ENCODE results near the gene ADGRL3. TPM values are rescaled to one million over a fixed set of nuclear protein-coding genes. Genes with fewer than 3 reads are reported as not detected.
"Not testable (repeated sequence)": the region's sequence is repeated elsewhere in the genome, so short reads cannot be mapped to it uniquely, and the experiment has no call there.

ADGRL3 gene
- polyA plus RNA-seq, 4 donors: 24.3 to 28.6 (median 27.0) TPM

GRCh38 chr4:61336488-61336887, 136.4 kb downstream of the ADGRL3 start:
- DNase-seq (ENCODE audit: low read depth in 4 of 4, low spot score in 3 of 4): no peak

- DNase-seq (ENCODE audit: low read depth in 4 of 4, low spot score in 3 of 4): no peak
Measured at GRCh38 chr4:61336916-61337315, 136.8 kb downstream of the ADGRL3 start.

DNA sequence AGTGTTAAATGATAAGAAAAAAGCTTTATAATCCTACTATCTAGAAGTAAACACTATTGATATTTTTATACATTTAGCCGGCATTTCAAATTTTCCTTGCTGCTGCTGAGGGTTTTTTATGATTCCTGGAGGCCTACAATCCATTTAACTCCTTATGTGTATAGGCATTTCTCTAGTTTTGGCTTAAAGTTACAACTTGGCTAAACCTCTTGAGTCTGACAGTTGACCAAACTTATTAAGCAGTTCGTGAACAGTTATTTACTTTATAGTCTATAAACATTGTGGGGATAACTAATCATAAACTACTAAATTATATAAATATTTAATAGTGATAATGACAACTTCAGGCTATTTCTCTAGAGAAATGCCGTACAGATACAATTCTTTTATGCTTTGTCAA, 141.9 kb downstream of the ADGRL3 start:
- DNase-seq (ENCODE audit: low read depth in 4 of 4, low spot score in 3 of 4): no peak

DNA sequence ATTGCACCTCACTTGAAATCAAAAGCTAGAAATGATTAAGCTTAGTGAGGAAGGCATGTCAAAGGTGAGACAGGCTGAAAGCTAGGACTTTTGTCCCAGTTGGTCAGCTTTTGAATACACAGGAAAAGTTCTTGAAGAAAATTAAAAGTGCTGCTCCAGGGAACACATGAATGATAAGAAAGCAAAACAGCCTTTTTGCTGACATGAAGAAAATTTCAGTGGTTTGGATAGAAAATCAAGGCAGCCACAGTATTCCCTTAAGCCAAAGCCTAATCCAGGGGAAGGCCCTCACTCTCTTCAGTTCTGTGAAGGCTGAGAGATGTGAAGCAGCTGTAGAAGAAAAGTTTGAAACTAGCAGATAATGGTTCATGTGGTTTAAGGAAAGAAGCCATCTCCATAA, 150.8 kb downstream of the ADGRL3 start:
- no peak for DNase-seq (ENCODE audit: low read depth in 4 of 4, low spot score in 3 of 4)

GRCh38 chr4:61356696-61357095, 156.6 kb downstream of the ADGRL3 start:
- DNase-seq (ENCODE audit: low read depth in 4 of 4, low spot score in 3 of 4): no peak

- DNase-seq (ENCODE audit: low read depth in 4 of 4, low spot score in 3 of 4): no peak
Measured at GRCh38 chr4:61359301-61359700, 159.2 kb downstream of the ADGRL3 start.

- not testable (repeated sequence) for DNase-seq (ENCODE audit: low read depth in 4 of 4, low spot score in 3 of 4)
Measured at GRCh38 chr4:61372817-61373216, 172.7 kb downstream of the ADGRL3 start.

- no peak for DNase-seq (ENCODE audit: low read depth in 4 of 4, low spot score in 3 of 4)
Measured at GRCh38 chr4:61373901-61374440, 173.8 kb downstream of the ADGRL3 start.

DNA sequence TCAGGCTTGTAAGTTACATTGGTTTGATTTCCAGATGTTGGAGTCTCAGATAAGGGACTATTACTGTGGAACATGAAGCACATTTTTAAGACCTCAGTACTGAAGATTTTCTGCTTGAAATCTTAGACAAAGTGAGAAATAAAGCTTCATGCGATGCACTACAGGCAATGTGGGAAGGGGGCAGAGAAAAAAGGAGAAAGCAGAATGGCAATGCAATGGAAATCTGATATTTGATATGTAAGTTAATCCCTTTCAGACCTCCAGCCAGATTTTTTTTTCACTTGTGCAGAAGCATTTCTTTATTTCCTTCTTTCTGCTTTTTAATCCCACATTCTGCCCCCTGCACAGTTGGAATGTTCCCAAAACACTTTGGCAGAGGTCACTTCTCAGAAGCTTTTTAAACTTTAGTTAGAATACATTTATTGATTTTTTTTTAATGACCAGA, 174.3 kb downstream of the ADGRL3 start:
- no peak for DNase-seq (ENCODE audit: low read depth in 4 of 4, low spot score in 3 of 4)

- DNase-seq (ENCODE audit: low read depth in 4 of 4, low spot score in 3 of 4): no peak
Measured at GRCh38 chr4:61375301-61375700, 175.2 kb downstream of the ADGRL3 start.

- DNase-seq (ENCODE audit: low read depth in 4 of 4, low spot score in 3 of 4): no peak
Measured at GRCh38 chr4:61376301-61376700, 176.2 kb downstream of the ADGRL3 start.

DNA sequence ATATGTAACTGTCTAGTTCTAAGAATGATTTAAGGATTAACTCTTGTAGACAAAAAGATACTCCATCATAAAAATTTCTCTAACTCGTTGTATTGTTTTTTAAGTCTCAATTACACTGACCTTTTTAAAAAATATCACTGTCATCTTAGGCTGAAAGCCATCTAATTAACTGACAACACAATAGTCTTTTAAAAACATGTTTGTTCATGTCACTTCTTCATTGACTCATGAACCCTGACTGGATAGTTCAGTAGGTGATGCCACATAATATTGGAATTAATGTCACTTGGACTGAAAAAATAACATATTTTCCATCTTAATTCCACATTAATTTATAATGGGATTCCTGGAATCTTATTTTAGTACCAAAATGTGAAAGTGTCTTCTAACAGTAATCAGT, 179.3 kb downstream of the ADGRL3 start:
- DNase-seq (ENCODE audit: low read depth in 4 of 4, low spot score in 3 of 4): no peak

GRCh38 chr4:61380865-61381264, 180.7 kb downstream of the ADGRL3 start:
- no peak for DNase-seq (ENCODE audit: low read depth in 4 of 4, low spot score in 3 of 4)

- DNase-seq (ENCODE audit: low read depth in 4 of 4, low spot score in 3 of 4): no peak
Measured at GRCh38 chr4:61385256-61385655, 185.1 kb downstream of the ADGRL3 start.

DNA sequence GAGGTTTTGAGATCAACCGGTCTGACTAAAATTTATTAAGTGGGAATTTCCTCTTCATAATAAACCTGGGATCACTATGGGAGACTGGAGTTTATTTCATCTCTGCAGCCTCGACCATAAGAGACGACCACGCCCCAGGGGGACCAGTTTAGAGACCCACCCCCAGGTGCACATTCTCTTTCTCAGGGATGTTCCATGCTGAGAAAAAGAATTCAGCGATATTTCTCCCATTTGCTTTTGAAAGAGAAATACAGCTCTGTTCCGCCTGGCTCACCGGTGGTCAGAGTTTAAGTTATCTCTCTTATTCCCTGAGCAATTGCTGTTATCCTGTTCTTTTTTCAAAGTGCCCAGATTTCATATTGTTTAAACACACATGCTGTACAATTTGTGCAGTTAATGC, 187.2 kb downstream of the ADGRL3 start:
- DNase-seq (ENCODE audit: low read depth in 4 of 4, low spot score in 3 of 4): not testable (repeated sequence)

DNA sequence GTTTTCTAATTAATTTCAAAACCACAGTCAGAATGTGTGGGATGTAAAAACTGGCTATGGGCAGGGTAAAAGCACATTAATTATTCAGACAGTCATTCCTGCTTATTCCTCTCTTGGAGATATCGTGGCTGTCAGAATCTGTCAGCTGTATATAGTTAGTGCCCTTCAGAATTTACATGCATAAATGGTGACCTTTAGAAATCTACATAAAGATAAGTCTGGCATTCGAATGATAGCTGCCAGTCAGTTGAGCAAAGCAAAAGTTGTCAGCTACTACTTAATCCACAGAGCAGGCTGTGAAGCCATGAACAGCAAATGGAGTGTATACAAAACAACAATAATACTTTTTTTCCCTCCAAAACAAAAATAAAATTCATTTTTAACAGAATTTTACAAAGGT, 189.5 kb downstream of the ADGRL3 start:
- no peak for DNase-seq (ENCODE audit: low read depth in 4 of 4, low spot score in 3 of 4)

DNA sequence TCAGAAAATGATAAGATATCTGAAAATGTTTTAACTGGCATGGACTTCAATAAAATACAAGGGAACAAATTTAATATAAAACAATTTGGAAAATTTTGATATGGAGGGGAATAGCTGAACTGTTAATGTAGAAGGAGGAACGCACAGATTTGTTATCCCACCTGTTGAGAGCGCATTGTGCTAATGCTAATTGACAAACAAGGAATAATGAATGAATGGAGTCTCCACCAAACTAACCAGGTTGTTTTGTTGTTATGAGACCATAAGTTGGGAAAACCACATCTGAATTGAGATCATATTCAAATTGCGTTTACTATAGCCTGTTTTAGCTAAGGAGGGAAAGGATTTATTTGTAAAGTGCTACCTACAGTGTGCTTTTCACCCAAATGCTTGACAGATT, 195.6 kb downstream of the ADGRL3 start:
- DNase-seq (ENCODE audit: low read depth in 4 of 4, low spot score in 3 of 4): no peak

DNA sequence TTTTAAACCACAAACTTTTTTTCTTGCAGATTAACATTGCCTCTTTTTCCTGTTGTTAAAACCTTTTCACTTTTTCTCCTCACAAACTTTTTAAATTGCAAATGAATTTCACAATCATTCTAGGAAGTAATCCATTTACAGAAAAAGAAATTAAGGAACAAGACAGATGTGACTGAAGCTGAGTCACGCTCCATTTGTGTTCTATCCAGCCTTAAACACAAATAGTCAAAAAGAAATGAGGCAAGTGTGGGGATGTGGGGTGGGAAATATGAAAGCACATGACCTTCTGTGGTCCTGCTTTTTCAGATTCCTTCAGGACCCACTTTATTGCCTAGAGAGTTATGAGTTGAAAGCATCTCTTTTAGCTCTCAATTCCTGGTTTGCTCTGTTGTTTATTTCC, 197.0 kb downstream of the ADGRL3 start:
- DNase-seq (ENCODE audit: low read depth in 4 of 4, low spot score in 3 of 4): no peak

DNA sequence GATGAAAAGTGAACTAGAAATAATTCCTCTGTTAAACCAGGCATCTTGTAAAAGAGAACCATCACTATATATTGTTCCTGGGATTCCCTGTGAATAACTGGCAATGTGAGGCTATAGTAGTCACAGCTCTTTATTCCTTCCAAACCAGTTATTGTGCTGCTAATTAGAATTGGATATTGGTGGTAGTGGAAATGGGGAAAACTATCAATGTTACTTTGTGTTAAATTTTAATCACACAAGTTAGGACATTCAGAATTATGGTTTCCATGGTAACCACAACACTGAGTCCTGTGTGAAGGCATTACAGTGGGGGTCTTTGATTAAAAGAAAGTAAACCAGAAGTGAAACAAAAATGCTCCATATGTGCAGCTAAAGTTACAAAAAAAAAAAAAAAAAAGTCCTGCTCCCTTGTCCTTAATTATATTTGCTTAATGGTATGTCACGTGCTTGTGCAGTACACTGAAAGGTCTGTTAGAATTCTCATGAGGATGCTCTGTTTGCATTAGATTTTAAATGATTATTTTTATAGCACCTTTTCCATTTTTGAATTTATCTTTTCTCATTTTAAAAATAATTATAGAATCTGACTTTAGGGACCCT, 200.4 kb downstream of the ADGRL3 start:
- DNase-seq (ENCODE audit: low read depth in 4 of 4, low spot score in 3 of 4): no peak

GRCh38 chr4:61401771-61402170, 201.6 kb downstream of the ADGRL3 start:
- DNase-seq (ENCODE audit: low read depth in 4 of 4, low spot score in 3 of 4): no peak

GRCh38 chr4:61405307-61405706, 205.2 kb downstream of the ADGRL3 start:
- no peak for DNase-seq (ENCODE audit: low read depth in 4 of 4, low spot score in 3 of 4)

- DNase-seq (ENCODE audit: low read depth in 4 of 4, low spot score in 3 of 4): no peak
Measured at GRCh38 chr4:61406677-61407076, 206.6 kb downstream of the ADGRL3 start.

Data from right renal pelvis (tissue), 4 donors.